Heart right ventricle (tissue), 16 donors: ENCODE measurements around the gene ENDOV. TPM values are rescaled to one million over a fixed set of nuclear protein-coding genes. Genes with fewer than 3 reads are reported as not detected.

Experiments
- ATAC-seq, 8 donors: fragments of 200-7000 bp; cut with Tn5 transposase; one replicate each; pipeline ENCODE4 v1.9.1; 2020; ENCODE audit warnings: mild to moderate bottlenecking in 8 of 8, moderate library complexity in 8 of 8, moderate number of reproducible peaks in 1 of 8
- DNase-seq, 2 donors: peaks; one replicate each; pipeline ENCODE4 v3.0.0-alpha.2; 2020
- H3K27ac ChIP-seq, 10 donors: fragments of 200-600 bp; sonication (generic) in 2 of 10; one replicate each; pipeline versions ENCODE4 v1.5.0 to v1.8.0; 2020 to 2022; ENCODE audit warnings: mild to moderate bottlenecking in 3 of 10
- H3K27me3 ChIP-seq, 7 donors: fragments of 200-600 bp; one replicate each; pipeline ENCODE4 v1.8.0; 2021 to 2022; ENCODE audit warnings: mild to moderate bottlenecking in 2 of 7
- H3K36me3 ChIP-seq, 9 donors: fragments of 200-600 bp; sonication (generic) in 1 of 9; one replicate each; pipeline versions ENCODE4 v1.5.0 to v1.8.0; 2020 to 2022; ENCODE audit warnings: mild to moderate bottlenecking in 2 of 9
- H3K4me1 ChIP-seq, 9 donors: fragments of 200-600 bp; sonication (generic) in 1 of 9; one replicate each; pipeline versions ENCODE4 v1.5.0 to v1.8.0; 2020 to 2022; ENCODE audit warnings: mild to moderate bottlenecking in 4 of 9
- H3K4me3 ChIP-seq, 10 donors: fragments of 200-600 bp; sonication (generic) in 2 of 10; one replicate each; pipeline versions ENCODE4 v1.5.0 to v1.8.0; 2020 to 2022; ENCODE audit warnings: mild to moderate bottlenecking in 7 of 10, moderate library complexity in 2 of 10
- H3K9me3 ChIP-seq, 11 donors: fragments of 200-600 bp in 10 of 11; sonication (generic) in 2 of 11; one replicate each; pipeline versions ENCODE4 v1.5.0 to v1.8.0; 2013 to 2022; ENCODE audit warnings: mild to moderate bottlenecking in 2 of 11, control low read depth in 1 of 11, moderate library complexity in 1 of 11
- WGBS, 2 donors: extraction: QIAGEN DNeasy Blood & Tissue Kit; methylation state at CpG; one replicate each; pipeline ENCODE4 v1.1.7; 2013; ENCODE audit warnings: inconsistent platforms in 1 of 2; 5-methylcytosine and 5-hydroxymethylcytosine counted together
- intact Hi-C, 10 donors: fragments of 100-400 bp; cut with DNase I; formaldehyde crosslinking; loops; one replicate each; pipeline versions ENCODE4 v1.11.1 to v1.14.2; 2022
- polyA plus RNA-seq, 2 donors: library from polyadenylated mRNA; stranded (reverse); fragments of 200-250 nt; gene quantifications; one replicate each; pipeline ENCODE4 v1.2.3, GENCODE V29; 2013
- total RNA-seq, 10 donors: library from RNA; stranded (reverse); fragmentation: NEBNext Ultra II Directional in 3 of 10; extraction: Animal tissue kit (Norgen Biotek cat#: 25700) in 3 of 10; gene quantifications; one replicate each; pipeline versions ENCODE4 v1.2.1 to v1.2.4, GENCODE V29; 2021 to 2023
- TF ChIP-seq, protein P1 (sequence below), 9 donors: fragments of 200-600 bp; sonication (generic) in 2 of 9; IDR thresholded peaks; one replicate each; pipeline versions ENCODE4 v1.5.0 to v1.8.0; 2021 to 2022; ENCODE audit warnings: antibody characterized with exemption in 9 of 9, mild to moderate bottlenecking in 5 of 9, moderate library complexity in 1 of 9
- donor health status: Arrhythmogenic right ventricular cardiomyopathy.
- donor health status: ischemic (EF 13 %, LVEDD 7.1; RV severe dilation, severe dysfunction).
- donor health status: healthy with polysubstance abuse.
- donor health status: DM: no; HTN: yes; CAD: no.
- donor health status: DM: no; HTN: no; CAD: no.
- donor health status: ischemic (EF 25% LVEDD 6.9; RV normal size, moderate dysfunction).
- donor health status: ischemic (EF 25% LVEDD 5.7; RV mildly dilated, moderate dysfunction).
- donor health status: healthy.
- donor health status: DM: yes; HTN: yes; CAD: no.
- donor health status: Ischemic cardiomyopathy.
- donor health status: ischemic (EF 35%, LVEDD 5.7; RV mildly dilated, moderate dysfunction).
- donor health status: nonischemic (EF 11% LVEDD 7.7; RV severe dilation, severe dysfunction).
- donor health status: DM: yes; HTN: yes; CAD: no.
- donor health status: PGD.
- donor health status: ischemic (EF 29% LVEDD 5.4; RV normal size, mild dysfunction).
- donor health status: nonischemic (EF 23%, LVEDD 6.1; RV moderate dilation, normal function).

Gene ENDOV
- total and polyA plus RNA-seq, 12 donors, result 7.7 to 19.9 (median 12.6) TPM

DNA sequence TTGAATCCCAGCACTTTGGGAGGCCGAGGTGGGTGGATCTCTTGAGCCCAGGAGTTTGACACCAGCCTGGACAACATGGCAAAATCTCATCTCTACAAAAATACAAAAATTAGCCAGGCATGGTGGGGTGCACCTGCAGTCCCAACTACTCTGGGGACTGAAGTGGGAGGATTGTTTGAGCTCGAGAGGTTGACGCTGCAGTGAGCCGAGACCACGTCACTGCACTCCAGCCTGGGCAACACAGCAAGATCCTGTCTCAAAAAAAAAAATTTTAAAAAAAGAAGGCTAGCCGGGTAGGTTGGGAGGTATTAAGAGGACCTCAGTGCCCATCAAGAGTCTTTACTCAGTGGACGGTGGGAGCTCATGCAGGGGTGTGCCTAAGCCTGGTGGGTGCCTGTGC is 65.3 kb downstream of the ENDOV start:
- no peak for ATAC-seq
- H3K4me3 ChIP-seq, result no peak overlapping the region
- DNase-seq, result no peak
- no peaks in the 10 kb centered on the region for H3K36me3 ChIP-seq
- no peak overlapping the region for H3K27ac ChIP-seq
- 84 to 88% methylated on average over 7 of the region's 7 CpGs for WGBS, 2 donors
- peaks cover 46 to 98% (median 97%) of the 10 kb centered on the region in 7 donors for H3K27me3 ChIP-seq
- TF ChIP-seq, protein P1, sequence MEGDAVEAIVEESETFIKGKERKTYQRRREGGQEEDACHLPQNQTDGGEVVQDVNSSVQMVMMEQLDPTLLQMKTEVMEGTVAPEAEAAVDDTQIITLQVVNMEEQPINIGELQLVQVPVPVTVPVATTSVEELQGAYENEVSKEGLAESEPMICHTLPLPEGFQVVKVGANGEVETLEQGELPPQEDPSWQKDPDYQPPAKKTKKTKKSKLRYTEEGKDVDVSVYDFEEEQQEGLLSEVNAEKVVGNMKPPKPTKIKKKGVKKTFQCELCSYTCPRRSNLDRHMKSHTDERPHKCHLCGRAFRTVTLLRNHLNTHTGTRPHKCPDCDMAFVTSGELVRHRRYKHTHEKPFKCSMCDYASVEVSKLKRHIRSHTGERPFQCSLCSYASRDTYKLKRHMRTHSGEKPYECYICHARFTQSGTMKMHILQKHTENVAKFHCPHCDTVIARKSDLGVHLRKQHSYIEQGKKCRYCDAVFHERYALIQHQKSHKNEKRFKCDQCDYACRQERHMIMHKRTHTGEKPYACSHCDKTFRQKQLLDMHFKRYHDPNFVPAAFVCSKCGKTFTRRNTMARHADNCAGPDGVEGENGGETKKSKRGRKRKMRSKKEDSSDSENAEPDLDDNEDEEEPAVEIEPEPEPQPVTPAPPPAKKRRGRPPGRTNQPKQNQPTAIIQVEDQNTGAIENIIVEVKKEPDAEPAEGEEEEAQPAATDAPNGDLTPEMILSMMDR (IDR thresholded peaks at IDR 0.05), result no peak
- no peaks in the 10 kb centered on the region for H3K9me3 ChIP-seq
- peaks cover 7 to 37% (median 30%) of the 10 kb centered on the region in 9 donors for H3K4me1 ChIP-seq
- intact Hi-C loops, result no loop called here

DNA sequence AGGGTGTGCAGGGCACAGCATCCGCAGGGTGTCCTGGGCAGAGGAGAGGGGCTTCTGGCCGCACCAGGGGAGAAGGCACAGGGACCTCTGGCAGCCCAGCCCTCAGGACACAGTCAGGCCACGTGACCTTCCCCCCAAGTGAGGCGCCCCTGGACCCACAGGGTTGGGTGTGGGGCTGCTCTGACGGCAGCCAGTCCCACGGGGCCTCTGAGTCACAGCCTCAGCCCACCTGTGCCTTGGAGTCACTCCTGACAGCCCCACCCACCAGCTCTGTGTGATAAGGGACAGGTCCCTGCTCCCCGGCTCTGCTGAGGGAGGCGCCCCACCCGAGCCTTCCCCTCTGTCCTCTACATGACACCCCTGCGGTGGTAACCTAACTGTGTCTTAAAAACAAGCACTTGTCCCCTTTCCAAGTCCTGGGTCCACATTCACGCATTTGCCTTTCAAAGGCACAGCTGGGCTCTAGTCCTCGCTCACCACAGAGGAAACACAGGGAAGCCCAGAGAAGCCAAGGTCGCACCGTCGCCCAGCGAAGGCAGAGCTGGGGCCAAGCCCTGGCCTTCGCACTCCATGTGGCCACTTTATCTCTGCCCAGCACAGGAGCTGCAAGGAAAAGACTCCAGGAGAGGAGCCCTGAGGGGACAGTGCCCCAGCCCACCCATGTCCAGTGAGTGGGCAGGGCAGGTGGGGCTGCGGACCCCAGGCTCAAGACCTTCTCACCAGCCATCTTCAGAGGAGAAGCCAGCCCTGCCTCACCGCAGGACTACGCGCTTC is 66.5 kb downstream of the ENDOV start:
- ATAC-seq (no peak), DNase-seq (no peak)
- Histone ChIP-seq H3K36me3 (no peaks in the 10 kb centered on the region), H3K9me3 (no peaks in the 10 kb centered on the region), H3K4me1 (peaks cover 7 to 28% (median 24%) of the 10 kb centered on the region in 9 donors), H3K27ac (no peak overlapping the region), H3K27me3 (peaks cover 35 to 100% (median 98%) of the 10 kb centered on the region in 7 donors), H3K4me3 (no peak overlapping the region)
- intact Hi-C loops, result no loop called here
- 37 to 42% methylated on average over 21 of the region's 21 CpGs for WGBS, 2 donors
- TF ChIP-seq, protein P1 (IDR thresholded peaks at IDR 0.05), result no peak

DNA sequence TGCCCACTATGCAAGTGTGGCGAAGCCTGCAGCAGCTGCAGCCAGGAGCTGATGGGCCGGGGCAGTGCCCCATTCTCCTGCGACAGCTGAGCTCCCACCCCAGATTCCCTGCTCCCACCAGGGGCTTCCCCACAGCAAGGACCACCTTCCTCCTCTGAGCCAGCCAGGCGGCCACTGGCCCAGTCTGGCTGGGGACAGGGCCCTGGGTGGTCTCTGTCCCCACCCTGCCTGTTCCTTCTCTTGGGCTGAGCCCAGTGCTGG is 67.0 kb downstream of the ENDOV start:
- no peak overlapping the region for H3K27ac ChIP-seq
- 77 to 82% methylated on average over 4 of the region's 4 CpGs for WGBS, 2 donors
- ATAC-seq (no peak), DNase-seq (no peak)
- peaks cover 0 to 3% (median 0%) of the 10 kb centered on the region in 11 donors for H3K9me3 ChIP-seq
- no peaks in the 10 kb centered on the region for H3K36me3 ChIP-seq
- no peak overlapping the region for H3K4me3 ChIP-seq
- intact Hi-C loops, result no loop called here
- peaks cover 30 to 100% (median 98%) of the 10 kb centered on the region in 7 donors for H3K27me3 ChIP-seq
- peaks cover 7 to 23% (median 19%) of the 10 kb centered on the region in 9 donors for H3K4me1 ChIP-seq
- TF ChIP-seq, protein P1 (IDR thresholded peaks at IDR 0.05), result no peak

GRCh38 chr17:80482555-80483308 is 67.8 kb downstream of the ENDOV start:
- Histone ChIP-seq H3K27ac (no peak overlapping the region), H3K4me3 (no peak overlapping the region), H3K36me3 (no peaks in the 10 kb centered on the region), H3K9me3 (peaks cover 0 to 10% (median 0%) of the 10 kb centered on the region in 11 donors), H3K27me3 (peaks cover 22 to 100% (median 98%) of the 10 kb centered on the region in 7 donors), H3K4me1 (peaks cover 3 to 15% (median 12%) of the 10 kb centered on the region in 9 donors)
- 51 to 55% methylated on average over 16 of the region's 16 CpGs for WGBS, 2 donors
- intact Hi-C loops, result no loop called here
- ATAC-seq, result no peak
- DNase-seq, result no peak
- TF ChIP-seq, protein P1 (IDR thresholded peaks at IDR 0.05), result no peak
